GM23338 (cell line): ENCODE measurements around the gene TYW1.
"Not testable (repeated sequence)": the region's sequence is repeated elsewhere in the genome, so short reads cannot be mapped to it uniquely, and the experiment has no call there.

ENCODE experiments used
- CTCF ChIP-seq, 2 experiments: fragments of 200-600 bp in 1 of 2; sonication (generic) in 1 of 2; conservative IDR thresholded peaks; 2 replicates each; pipeline versions ENCODE4 v1.5.1 to v1.6.1; 2016 to 2017; ENCODE audit warnings: antibody characterized with exemption in 2 of 2, low read depth in 2 of 2, mild to moderate bottlenecking in 2 of 2, moderate library complexity in 1 of 2
- EZH2phosphoT487 ChIP-seq: fragments of 200-600 bp; sonication (generic); IDR thresholded peaks from one replicate; pipeline ENCODE4 v1.8.1; 2018; ENCODE audit warnings: antibody characterized with exemption; ENCODE audit not compliant: unreplicated experiment
- POLR2AphosphoS5 ChIP-seq: IDR thresholded peaks from 2 replicates; pipeline ENCODE4 v1.6.1; 2016; ENCODE audit warnings: antibody characterized with exemption, low read depth

- not testable (repeated sequence) for TF ChIP-seq CTCF (conservative IDR thresholded peaks at IDR 0.05; ENCODE audit: low read depth in 2 of 2); POLR2AphosphoS5; EZH2phosphoT487
Measured at GRCh38 chr7:66978312-66978711, 18.3 kb upstream of the TYW1 start.
